Peyer's patch (tissue), 4 donors: Measurements from ENCODE around the gene MACO1.

Experiments
- CTCF ChIP-seq, 6 experiments: fragments of 450-650 bp in 4 of 6; fragments of 200-600 bp in 2 of 6; sonication (generic) in 1 of 6; IDR thresholded peaks; one replicate each; pipeline ENCODE4 v1.5.1; 2017 to 2019; ENCODE audit warnings: antibody characterized with exemption in 6 of 6, mild to moderate bottlenecking in 3 of 6, moderate library complexity in 1 of 6
- POLR2A ChIP-seq, 2 donors: fragments of 450-650 bp; IDR thresholded peaks; one replicate each; pipeline ENCODE4 v1.5.1; 2017; ENCODE audit warnings: antibody characterized with exemption in 2 of 2, mild to moderate bottlenecking in 2 of 2, moderate library complexity in 2 of 2

DNA sequence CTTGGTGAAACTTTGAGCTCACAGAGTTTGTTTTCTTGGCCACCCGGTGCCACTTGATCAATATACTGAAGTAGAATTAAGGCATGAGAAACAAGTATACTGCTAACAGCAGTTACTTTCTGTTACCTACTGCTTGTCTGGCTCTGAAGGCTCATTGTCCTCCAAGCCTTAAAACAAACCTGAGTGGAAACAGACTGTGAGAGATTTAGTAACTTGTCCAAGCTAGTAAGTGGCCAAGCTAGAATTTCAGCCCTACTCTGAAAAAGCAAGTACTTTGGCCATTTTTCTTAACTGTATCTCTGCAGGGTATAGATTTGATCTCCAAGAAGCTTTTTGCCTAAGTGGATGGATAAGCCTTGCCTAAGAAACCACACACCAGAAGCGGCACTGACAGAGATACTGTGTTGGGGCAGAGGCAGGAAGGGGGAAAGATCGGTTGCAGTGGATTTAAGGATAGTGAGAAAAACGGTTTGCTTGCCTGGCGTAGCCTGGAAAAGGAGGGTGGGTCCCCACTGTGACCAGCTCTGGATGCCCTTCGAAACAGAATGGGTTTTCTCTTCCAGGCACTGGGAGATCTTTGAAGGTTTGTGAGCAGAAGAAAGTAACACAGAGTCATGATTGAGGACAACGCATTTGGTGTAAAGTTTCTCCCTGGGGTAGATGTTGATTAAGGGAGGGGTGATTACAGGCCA is 2.1 kb upstream of the MACO1 start:
- TF ChIP-seq CTCF (IDR thresholded peaks at IDR 0.05) (no peak), POLR2A (IDR thresholded peaks at IDR 0.05) (no peak)
